ENCODE data around the gene PMM2.

DNA sequence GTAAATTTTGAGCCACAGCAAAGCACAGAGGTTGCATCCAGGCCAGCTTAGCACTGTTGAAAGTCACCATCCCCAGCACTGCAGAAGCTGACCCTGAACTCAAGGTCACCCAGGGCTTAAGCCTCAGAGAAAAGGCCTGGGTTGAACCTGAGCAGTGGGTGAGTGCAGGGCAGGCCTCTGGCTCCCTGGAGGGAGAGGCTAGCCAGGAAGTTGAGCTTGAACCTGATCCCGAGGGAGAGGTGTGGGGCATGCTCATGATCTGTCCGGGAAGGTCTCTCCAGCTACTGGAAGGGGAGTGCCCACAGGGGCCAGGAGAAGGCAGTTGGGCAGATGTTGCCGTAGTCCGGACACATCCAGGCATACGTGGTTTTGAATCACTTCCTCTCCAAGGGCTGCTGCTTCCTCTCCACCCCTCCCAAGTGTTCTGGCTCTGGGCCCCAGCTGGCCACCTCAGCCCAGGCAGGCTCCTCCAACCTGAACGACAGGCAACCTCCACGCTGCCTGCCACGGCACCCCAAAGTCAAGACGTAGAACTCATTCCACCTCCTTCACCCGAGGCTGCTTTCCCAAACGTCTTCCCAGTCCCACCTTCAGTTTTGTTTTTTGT lies 52.7 kb downstream of the PMM2 start:
- TF ChIP-seq POLR2A (IDR thresholded peaks at IDR 0.05): no peak
- TF ChIP-seq, protein P1, sequence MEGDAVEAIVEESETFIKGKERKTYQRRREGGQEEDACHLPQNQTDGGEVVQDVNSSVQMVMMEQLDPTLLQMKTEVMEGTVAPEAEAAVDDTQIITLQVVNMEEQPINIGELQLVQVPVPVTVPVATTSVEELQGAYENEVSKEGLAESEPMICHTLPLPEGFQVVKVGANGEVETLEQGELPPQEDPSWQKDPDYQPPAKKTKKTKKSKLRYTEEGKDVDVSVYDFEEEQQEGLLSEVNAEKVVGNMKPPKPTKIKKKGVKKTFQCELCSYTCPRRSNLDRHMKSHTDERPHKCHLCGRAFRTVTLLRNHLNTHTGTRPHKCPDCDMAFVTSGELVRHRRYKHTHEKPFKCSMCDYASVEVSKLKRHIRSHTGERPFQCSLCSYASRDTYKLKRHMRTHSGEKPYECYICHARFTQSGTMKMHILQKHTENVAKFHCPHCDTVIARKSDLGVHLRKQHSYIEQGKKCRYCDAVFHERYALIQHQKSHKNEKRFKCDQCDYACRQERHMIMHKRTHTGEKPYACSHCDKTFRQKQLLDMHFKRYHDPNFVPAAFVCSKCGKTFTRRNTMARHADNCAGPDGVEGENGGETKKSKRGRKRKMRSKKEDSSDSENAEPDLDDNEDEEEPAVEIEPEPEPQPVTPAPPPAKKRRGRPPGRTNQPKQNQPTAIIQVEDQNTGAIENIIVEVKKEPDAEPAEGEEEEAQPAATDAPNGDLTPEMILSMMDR (IDR thresholded peaks at IDR 0.05): no peak
